GM13976 (cell line): ENCODE data around the gene LRP1B.

Experiments used
- DNase-seq: peaks from one replicate; pipeline ENCODE4 v3.0.0; 2012; ENCODE audit warnings: low spot score
- CTCF ChIP-seq: IDR thresholded peaks from 2 replicates; pipeline ENCODE4 v1.5.1; 2012; ENCODE audit warnings: borderline replicate concordance, mild to moderate bottlenecking; ENCODE audit not compliant: insufficient read depth; ENCODE audit errors: extremely low read depth, missing control alignments, control extremely low read depth
- in situ Hi-C: fragments of 300-500 bp; cut with MboI; formaldehyde crosslinking; loops from one replicate; pipeline ENCODE4 v1.12.0; 2022; ENCODE audit warnings: low sequenced_read_pairs, mixed read lengths, inconsistent platforms; ENCODE audit not compliant: unreplicated experiment

Gene LRP1B

GRCh38 chr2:141856215-141856919 lies 274.4 kb downstream of the LRP1B start:
- in situ Hi-C loops: no loop called here
- no peak for DNase-seq
- TF ChIP-seq CTCF: no peak

GRCh38 chr2:141848191-141848590 lies 282.6 kb downstream of the LRP1B start:
- in situ Hi-C loops: no loop called here
- no peak for DNase-seq
- TF ChIP-seq CTCF: no peak

GRCh38 chr2:141844231-141844630 lies 286.6 kb downstream of the LRP1B start:
- in situ Hi-C loops: no loop called here
- no peak for DNase-seq
- TF ChIP-seq CTCF: no peak

GRCh38 chr2:141835103-141835502 lies 295.7 kb downstream of the LRP1B start:
- in situ Hi-C loops: no loop called here

GRCh38 chr2:141828761-141829160 lies 302.1 kb downstream of the LRP1B start:
- DNase-seq: no peak
- TF ChIP-seq CTCF: no peak
- in situ Hi-C loops: no loop called here

More at GRCh38 chr2:141835103-141835502, 295.7 kb downstream of the LRP1B start:
- no peak for TF ChIP-seq CTCF
- DNase-seq: no peak

GRCh38 chr2:141824790-141825189 lies 306.0 kb downstream of the LRP1B start:
- in situ Hi-C loops: no loop called here
- no peak for TF ChIP-seq CTCF
- no peak for DNase-seq
